ENCODE measurements around the gene MOB2. TPM values are rescaled to one million over a fixed set of nuclear protein-coding genes. Genes with fewer than 3 reads are reported as not detected.
"Not testable (repeated sequence)": the region's sequence is repeated elsewhere in the genome, so short reads cannot be mapped to it uniquely, and the experiment has no call there.

MOB2 gene
- polyA plus RNA-seq, 3 donors: 31.9 to 51.6 (median 41.2) TPM

DNA sequence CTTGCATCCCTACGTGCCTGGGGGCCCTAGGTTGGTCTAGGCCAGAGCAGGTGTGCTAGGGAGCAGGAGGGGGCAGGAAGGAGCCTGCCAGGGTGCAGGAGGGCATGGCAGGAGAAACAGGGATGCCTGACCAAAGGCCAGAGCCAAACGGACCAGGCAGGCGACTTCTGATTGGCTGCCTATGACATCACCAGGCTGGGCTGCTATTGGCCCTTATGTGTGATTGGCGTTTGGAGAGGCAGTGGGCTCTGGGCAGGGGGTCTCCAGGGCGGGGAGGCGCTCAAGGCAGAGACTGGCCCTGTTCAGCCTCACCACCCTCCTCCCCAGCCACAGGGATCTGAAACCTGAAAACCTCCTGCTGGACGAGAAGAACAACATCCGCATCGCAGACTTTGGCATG is 44.4 kb downstream of the MOB2 start:
- 43 to 53% (median 44%) methylated on average over 9 of the region's 9 CpGs for WGBS, 3 donors
- no peak overlapping the region for H3K27ac ChIP-seq (ENCODE audit: low read depth, low read length)

DNA sequence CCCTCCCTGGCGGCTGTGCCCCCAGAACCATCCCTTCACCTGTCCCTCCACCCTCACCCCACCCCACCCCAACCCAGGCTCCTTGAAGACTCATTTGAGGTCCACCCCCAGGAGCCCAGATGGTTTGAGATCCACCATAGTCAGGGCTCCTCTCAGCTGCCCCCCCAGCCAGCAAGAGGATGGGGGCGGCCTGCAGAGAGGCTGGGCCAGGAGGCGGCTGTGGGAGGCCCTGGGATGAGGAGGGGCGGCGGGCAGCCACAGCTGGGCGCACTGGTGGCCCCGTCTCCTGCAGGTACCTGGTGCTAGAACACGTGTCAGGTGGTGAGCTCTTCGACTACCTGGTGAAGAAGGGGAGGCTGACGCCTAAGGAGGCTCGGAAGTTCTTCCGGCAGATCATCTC is 46.1 kb downstream of the MOB2 start:
- WGBS, 3 donors: 84 to 91% (median 86%) methylated on average over 7 to 12 of the region's 12 CpGs

DNA sequence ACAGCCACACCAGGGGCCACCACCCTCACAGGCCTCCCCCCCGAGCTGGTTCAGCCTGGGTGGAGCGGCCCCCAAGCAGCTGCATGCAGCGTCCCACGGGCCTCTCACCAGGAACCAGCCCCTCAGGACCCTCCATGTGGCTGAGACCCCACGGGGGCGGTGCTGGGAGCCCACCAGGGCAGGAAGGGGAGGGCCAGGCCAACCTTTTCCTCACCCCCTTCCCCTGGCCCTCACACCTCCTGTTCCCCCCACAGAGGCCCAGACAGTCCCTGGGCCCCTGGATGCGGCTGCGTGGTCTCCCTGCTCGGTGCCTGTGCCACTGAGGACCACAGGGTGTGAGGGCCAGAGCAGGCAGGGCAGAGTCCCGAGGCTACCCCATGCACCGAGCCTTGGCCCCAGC is 46.5 kb downstream of the MOB2 start:
- H3K27ac ChIP-seq (ENCODE audit: low read depth, low read length): no peak overlapping the region
- 73 to 86% (median 76%) methylated on average over 7 to 11 of the region's 11 CpGs for WGBS, 3 donors

More for the DNA sequence above, 46.1 kb downstream of the MOB2 start:
- no peak overlapping the region for H3K27ac ChIP-seq (ENCODE audit: low read depth, low read length)

DNA sequence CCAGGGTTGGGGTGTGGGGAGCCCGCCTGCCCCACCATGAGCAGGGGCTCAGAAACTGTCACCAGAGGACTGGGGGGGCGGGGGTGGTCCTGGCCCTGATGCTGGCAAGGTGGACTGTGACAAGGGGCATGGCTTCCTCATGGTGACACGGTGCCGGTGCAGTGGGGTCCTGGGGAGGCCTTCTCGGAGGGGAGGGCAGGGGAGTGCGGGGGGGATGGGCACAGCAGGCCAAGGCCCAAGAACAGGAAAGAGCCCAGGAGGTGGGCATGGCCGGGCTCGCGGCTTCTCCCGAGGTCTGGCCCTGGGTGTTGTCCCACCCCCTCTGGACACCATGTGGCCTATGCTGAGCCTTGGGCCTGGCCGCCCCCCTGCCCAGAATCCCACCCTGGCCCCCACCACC is 47.2 kb downstream of the MOB2 start:
- 68 to 73% (median 72%) methylated on average over 9 to 11 of the region's 11 CpGs for WGBS, 3 donors

DNA sequence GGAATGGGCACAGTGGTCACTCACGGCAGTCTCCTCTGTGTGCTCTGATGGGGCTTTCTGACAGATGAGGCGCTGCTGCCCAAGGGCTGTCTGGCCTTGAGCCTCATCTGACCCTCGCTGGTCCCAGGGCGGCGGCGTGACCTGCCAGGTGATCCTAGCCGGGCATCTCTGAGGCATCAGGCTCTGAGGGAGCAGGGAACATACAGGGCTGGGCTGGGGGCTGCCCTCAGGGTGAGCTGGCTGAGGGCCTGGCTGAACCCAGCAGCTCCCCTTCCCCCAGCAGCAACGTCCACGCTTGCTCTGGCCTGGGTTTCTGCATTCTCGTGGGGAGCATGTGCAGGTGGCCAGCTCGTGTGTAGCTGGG is 47.6 kb downstream of the MOB2 start:
- no peak overlapping the region for H3K27ac ChIP-seq (ENCODE audit: low read depth, low read length)
- 68 to 76% (median 75%) methylated on average over 10 to 11 of the region's 11 CpGs for whole genome bisulfite sequencing, 3 donors

More for the DNA sequence above, 47.2 kb downstream of the MOB2 start:
- no peak overlapping the region for H3K27ac ChIP-seq (ENCODE audit: low read depth, low read length)

DNA sequence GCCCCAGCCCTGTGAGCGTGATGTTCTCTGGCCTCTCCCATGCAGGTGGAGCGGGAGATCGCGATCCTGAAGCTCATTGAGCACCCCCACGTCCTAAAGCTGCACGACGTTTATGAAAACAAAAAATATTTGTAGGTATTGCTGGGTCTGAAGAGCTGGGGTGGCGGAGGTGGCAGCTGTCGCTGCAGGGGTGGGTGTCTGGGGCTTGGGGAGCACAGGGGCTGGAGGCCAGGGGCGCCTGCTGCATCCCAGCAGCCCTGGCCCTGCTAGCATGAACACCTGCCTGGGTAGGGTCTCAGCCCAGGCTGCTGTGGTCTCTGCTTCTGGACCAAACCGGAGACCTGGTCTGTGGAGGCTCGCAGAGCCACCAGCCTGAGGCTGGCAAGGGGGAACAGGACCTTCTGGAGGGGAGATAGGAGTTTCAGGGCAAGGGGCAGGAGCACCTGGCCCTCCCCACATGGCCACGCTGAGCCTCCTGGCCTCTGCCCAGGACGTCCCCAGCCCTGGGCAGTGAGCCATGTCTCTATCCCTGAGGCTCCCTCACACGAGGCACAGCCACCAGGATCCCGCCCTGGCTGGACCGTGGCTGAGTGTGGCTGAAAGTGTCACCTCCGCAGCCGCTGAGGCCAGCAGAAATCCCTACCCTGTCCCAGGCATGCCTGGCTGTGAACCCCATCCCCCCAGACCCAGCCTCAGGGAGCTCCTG is 48.2 kb downstream of the MOB2 start:
- 52 to 71% (median 64%) methylated on average over 19 of the region's 19 CpGs for WGBS, 3 donors
- H3K27ac ChIP-seq (ENCODE audit: low read depth, low read length): no peak overlapping the region

DNA sequence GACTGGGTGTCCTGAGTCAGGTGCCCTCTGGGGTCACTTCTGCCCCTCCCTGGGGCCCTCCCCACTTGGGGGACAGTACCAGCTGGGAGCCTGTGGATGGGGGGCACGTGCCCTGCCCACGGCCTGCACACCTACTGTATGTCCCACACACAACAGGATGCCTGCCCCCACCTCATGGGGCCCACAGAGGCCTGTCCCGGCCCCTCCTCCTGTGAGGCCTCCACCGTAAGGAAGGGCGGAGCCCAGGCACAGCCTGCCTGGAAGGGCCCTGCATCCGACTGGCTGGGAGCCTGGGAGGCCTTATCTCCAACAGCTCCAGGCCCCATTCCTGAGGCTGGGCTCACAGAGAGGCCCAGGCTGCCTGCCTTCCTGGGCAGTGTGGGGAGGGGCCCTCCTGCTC is 49.1 kb downstream of the MOB2 start:
- no peak overlapping the region for H3K27ac ChIP-seq (ENCODE audit: low read depth, low read length)
- WGBS, 3 donors: 34 to 43% (median 38%) methylated on average over 5 to 6 of the region's 6 CpGs

DNA sequence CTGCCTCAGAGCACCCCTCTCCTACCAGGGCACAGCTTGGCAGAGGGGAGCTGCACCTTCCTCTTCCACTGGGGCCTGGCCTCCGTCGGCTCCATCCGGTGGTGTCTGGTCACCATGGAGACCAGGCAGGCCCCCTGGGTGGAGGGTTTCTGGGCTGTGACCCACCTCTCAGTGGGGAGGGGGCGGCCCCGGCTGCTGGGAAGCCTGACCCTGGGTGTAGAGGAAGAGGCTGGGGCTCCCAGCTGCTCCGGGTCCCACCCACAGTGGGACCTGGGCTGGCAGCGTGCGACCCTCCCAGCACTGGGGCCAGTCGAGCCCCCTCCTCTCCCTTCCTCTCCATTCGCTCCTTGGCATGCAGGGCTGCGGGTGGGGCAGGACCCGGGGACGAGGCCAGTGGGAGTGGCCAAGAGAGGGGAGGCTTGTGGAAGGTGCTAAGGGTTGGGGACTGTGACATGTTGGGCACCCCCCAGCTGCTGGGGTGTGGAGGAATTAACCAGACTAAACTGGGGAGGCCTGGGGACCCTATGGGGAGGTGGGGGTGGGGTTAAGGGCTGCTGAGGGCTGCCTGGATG is 50.0 kb downstream of the MOB2 start:
- no peak overlapping the region for H3K27ac ChIP-seq (ENCODE audit: low read depth, low read length)
- 7 to 17% (median 8%) methylated on average over 10 to 13 of the region's 13 CpGs for WGBS, 3 donors

DNA sequence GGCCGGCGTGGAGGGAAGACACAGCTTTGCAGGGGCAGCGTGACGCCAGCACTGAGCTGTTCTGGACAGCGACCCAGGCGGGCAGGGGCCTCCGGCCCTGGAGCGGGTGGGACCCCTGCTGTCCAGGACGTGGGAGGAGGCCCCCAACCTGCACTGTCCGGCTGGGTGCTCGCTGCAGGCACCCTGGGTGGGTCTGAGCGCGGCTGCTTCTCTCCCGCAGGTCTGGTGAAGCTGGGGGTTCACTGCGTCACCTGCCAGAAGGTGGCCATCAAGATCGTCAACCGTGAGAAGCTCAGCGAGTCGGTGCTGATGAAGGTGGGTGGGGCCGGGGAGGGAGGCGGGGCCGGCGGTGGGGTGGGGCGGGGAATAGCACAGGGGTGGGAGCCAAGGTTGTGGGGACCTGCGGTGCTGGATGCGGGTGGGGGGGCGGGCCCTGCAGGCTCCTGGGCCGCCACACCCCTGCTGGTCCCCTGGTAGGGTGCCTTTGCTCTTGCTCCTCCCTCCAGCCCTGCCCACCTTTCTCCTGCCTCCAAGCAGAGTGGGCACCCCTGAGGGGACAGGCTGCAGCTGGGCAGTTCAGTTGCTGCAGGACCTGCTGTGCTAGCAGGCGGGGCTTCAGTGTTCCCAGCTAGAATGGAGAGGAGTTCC is 50.6 kb downstream of the MOB2 start:
- 8 to 15% (median 12%) methylated on average over 23 to 29 of the region's 29 CpGs for WGBS, 3 donors
- H3K27ac ChIP-seq (ENCODE audit: low read depth, low read length): no peak overlapping the region

DNA sequence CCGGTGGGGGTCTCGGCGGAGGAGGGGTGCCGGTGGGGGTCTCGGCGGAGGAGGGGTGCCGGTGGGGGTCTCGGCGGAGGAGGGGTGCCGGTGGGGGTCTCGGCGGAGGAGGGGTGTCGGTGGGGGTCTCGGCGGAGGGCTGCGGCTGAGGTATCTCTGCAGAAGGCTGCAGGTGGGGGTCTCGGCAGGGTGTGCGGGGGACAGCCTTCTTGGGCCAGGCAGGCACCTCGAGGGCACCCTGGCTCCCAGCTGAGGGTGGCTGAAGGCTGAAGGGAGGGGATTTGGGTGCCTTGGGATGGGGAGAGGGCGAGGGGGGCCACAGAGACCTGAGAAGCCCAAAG is 51.1 kb downstream of the MOB2 start:
- 69 to 86% (median 73%) methylated on average over 8 to 14 of the region's 20 CpGs for WGBS, 3 donors
- H3K27ac ChIP-seq (ENCODE audit: low read depth, low read length): not testable (repeated sequence)

DNA sequence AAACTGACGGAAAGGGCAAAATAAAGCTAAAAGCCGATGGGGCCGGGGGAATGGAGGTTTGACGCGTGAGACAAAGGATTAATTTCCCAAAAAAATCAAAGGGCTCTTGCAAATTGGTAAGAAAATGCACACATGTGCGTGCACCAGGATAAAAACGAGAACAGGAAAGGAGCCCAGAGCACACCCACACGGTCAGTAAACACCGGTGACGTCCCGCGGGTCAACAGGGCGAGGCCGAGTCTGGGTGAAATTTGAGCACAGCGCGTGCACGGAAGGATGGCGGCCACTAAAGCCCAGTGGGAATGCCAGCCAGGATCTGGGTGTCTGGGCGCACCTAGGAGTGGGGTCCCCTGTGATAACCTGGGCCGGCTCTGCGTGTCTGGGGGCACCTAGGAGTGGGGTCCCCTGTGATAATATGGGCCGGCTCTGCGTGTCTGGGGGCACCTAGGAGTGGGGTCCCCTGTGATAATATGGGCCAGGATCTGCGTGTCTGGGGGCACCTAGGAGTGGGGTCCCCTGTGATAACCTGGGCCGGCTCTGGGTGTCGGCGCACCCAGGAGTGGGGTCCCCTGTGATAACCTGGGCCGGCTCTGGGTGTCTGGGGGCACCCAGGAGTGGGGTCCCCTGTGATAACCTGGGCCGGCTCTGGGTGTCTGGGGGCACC is 52.5 kb downstream of the MOB2 start:
- 50 to 79% (median 72%) methylated on average over 28 to 29 of the region's 29 CpGs for WGBS, 3 donors
- H3K27ac ChIP-seq (ENCODE audit: low read depth, low read length): no peak overlapping the region

DNA sequence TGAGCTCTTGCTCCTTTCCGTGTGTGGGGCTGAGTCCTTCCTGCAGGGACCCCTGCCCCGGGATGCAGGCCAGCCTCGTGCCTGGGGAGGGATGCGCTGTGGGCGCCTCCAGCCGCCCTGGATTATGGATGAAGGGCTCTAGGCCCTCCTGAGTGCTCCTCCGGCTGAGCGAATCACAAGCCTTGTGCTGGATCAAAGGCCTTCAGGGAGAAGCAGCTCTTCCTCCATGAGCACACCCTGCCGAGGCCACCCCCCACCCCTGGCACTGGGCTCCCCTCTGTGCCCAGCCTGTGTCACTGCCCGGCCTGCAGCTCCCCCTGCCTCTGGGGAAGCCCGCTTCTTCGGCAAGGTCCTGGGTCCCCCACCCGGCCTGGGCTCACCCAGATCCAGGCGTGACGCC is 53.0 kb downstream of the MOB2 start:
- H3K27ac ChIP-seq (ENCODE audit: low read depth, low read length): no peak overlapping the region
- 60 to 75% (median 74%) methylated on average over 15 of the region's 15 CpGs for WGBS, 3 donors

DNA sequence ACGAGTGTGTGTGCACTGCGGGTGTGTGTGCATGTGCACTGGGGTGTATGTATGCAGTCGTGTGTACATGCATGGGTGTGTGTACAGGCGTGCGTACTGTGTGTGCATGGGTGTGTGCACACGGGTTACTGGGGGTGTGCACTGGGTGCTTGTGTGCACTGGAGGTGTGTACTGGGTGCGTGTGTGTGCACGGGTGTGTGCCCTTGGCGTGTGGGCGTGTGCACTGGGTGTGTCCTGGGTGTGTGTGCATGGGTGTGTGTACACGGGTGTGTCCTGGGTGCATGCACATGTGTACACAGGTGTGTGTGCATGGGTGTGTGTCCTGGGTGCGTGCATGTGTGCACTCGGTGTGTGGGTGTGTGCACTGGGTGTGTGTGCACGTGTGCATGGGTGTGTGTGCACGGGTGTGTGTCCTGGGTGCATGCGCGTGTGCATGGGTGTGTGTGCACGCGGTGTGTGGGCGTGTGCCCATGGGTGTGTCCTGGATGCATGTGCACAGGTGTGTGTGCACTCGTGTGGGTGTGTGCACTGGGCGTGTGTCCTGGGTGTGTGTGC is 57.7 kb downstream of the MOB2 start:
- 85 to 96% (median 93%) methylated on average over 20 to 22 of the region's 22 CpGs for WGBS, 3 donors
- H3K27ac ChIP-seq (ENCODE audit: low read depth, low read length): no peak overlapping the region

DNA sequence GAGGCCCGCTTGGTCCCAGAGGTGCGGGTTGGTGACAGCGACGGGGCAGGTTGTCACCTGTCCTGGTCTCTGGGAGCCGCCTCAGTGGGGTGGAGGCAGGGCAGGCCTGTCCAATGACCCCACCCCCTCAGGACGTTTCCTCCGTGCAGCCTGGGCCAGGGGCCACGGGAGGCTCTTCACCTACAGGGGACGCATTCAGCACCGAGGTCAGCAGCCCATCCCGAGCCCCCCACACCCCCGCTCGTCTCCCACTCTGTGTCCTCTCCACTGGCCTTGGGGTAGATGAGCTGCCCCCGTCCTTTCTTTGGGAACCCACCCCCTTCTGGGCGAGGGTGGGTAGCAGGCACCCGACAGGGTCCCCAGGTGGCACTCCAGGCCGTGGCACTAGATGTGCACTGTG is 61.1 kb downstream of the MOB2 start:
- 68 to 73% (median 70%) methylated on average over 14 to 17 of the region's 17 CpGs for WGBS, 3 donors
- H3K27ac ChIP-seq (ENCODE audit: low read depth, low read length): no peak overlapping the region

DNA sequence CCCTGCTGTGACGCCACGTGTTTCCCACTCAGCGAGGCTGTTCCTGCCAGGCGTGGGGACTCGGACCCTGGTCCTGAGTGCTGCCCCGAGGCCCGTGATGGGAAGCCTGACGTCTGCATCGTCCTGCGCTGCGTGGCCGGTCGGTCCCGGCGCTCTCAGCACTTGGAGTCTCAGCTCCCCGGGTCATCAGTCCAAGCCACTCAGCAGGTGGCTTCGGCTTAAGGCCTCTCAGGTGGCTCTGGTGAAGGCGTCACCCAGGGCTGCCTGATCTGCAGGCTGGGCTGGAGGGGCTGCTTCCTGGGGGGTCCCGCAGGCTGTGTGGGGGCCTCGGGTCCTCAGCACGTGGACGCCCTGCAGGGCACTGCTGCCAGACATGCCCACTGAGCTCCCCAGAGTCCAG is 61.6 kb downstream of the MOB2 start:
- WGBS, 3 donors: 84 to 86% (median 84%) methylated on average over 22 of the region's 22 CpGs

DNA sequence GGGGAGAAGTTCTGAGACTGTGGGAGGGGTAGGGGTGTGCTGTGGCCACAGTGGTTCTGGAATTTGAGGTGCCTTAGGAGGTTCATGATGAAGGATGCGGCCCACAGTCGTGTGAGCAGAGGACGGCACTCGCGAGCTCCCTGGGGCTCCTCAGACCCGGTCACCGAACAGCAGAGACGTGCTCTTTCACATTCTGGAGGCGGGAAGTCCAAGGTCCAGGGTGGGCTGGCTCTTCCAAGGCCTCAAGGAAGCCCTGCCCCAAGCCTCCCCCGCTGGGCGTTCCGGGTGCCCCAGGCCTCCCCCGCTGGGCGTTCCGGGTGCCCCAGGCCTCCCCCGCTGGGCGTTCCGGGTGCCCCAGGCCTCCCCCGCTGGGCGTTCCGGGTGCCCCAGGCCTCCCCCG is 63.2 kb downstream of the MOB2 start:
- 52 to 85% (median 83%) methylated on average over 8 to 18 of the region's 22 CpGs for WGBS, 3 donors
- H3K27ac ChIP-seq (ENCODE audit: low read depth, low read length): not testable (repeated sequence)

More for the DNA sequence above, 61.6 kb downstream of the MOB2 start:
- no peak overlapping the region for H3K27ac ChIP-seq (ENCODE audit: low read depth, low read length)

DNA sequence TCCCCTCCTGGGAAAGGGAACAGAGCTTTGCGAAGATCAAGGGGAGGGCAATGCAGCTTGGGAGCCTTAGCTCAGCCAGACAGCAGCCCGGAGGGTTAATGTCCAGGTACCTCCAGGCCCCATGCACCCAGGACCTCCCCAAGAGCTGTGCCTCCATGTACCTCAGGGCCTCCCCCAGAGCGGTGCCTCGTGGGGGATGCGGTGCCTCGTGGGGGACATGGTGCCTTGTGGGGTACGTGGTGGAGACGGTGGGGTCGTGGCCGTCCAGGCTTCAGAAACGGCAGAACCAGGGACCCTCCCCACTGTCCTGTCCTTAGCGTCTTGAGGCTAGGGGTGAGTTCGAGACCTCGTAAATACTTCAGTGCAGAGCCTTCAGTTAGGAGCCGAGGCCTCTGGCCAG is 63.6 kb downstream of the MOB2 start:
- 78 to 86% (median 85%) methylated on average over 15 of the region's 15 CpGs for WGBS, 3 donors
- no peak overlapping the region for H3K27ac ChIP-seq (ENCODE audit: low read depth, low read length)

DNA sequence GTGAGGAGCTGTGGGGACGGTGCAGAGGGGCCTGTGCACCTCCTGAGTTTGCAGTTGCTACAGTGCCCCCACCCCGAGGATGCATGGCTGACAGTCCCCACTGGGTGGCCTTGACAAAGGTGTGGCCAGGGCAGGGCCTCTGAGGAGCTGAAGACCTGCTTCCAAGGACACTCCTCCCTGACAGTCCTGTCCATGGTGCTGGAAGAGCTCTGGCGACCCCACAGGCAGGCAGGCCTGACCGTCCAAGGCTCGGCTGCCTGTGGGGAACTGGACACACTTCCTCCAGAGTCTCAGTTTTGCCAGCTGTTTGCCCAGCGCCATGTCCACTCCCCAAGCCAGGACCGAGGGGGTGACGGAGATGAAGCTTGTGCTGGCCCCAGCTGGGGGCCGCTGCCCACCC is 64.1 kb downstream of the MOB2 start:
- H3K27ac ChIP-seq (ENCODE audit: low read depth, low read length): no peak overlapping the region
- WGBS, 3 donors: 46 to 70% (median 60%) methylated on average over 9 of the region's 9 CpGs

DNA sequence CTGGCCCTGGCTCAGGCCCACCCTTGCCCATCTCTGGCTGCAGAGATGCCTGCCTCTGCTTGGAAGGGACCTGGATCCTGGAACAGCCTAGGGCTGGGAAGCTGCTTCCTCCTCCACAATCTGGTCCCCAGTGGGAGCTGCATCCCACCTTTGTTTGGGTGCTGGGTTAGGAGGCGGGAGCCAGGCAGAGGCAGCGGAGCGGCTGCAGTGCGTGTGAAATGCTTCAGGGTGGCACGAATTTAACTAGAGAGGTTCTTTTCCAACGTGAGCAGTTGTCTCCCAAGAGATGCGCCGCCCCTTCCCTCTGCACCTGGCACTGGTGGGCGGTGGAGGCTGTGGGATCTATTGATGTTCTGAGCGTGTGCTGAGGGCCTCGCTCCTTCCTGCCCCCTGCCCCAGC is 65.3 kb downstream of the MOB2 start:
- 73 to 86% (median 81%) methylated on average over 11 of the region's 11 CpGs for WGBS, 3 donors
- no peak overlapping the region for H3K27ac ChIP-seq (ENCODE audit: low read depth, low read length)

All from adipose tissue (tissue), 3 donors.